ENCODE results near the gene KCNJ1.

KCNJ1 gene

GRCh38 chr11:128837627-128838026 lies 29.5 kb downstream of the KCNJ1 start:
- H3K4me1 ChIP-seq (ENCODE audit: control insufficient read depth in 1 of 2, insufficient read depth in 2 of 2, low read length in 2 of 2), result peaks cover 0 to 4% of the 10 kb centered on the region in 2 donors
- H3K4me3 ChIP-seq (ENCODE audit: low read depth in 1 of 2, low read length in 2 of 2), result no peak overlapping the region
- no peak overlapping the region for H3K27ac ChIP-seq (ENCODE audit: low read depth, low read length)
- H3K9me3 ChIP-seq (ENCODE audit: control insufficient read depth in 1 of 2, low read length in 2 of 2), result no peaks in the 10 kb centered on the region
- H3K27me3 ChIP-seq (ENCODE audit: control insufficient read depth in 1 of 2, insufficient read depth in 2 of 2, low read length in 2 of 2), result no peaks in the 10 kb centered on the region
- no peaks in the 10 kb centered on the region for H3K36me3 ChIP-seq (ENCODE audit: control insufficient read depth in 1 of 2, insufficient read depth in 2 of 2, low read length in 2 of 2)
- no peak overlapping the region for H3K9ac ChIP-seq (ENCODE audit: low read depth in 1 of 2, low read length in 2 of 2)

GRCh38 chr11:128835741-128836430 lies 31.2 kb downstream of the KCNJ1 start:
- H3K27ac ChIP-seq (ENCODE audit: low read depth, low read length), result no peak overlapping the region
- no peaks in the 10 kb centered on the region for H3K27me3 ChIP-seq (ENCODE audit: control insufficient read depth in 1 of 2, insufficient read depth in 2 of 2, low read length in 2 of 2)
- H3K9ac ChIP-seq (ENCODE audit: low read depth in 1 of 2, low read length in 2 of 2), result no peak overlapping the region
- H3K4me1 ChIP-seq (ENCODE audit: control insufficient read depth in 1 of 2, insufficient read depth in 2 of 2, low read length in 2 of 2), result peaks cover 4 to 7% of the 10 kb centered on the region in 2 donors
- no peaks in the 10 kb centered on the region for H3K9me3 ChIP-seq (ENCODE audit: control insufficient read depth in 1 of 2, low read length in 2 of 2)
- H3K4me3 ChIP-seq (ENCODE audit: low read depth in 1 of 2, low read length in 2 of 2), result no peak overlapping the region
- H3K36me3 ChIP-seq (ENCODE audit: control insufficient read depth in 1 of 2, insufficient read depth in 2 of 2, low read length in 2 of 2), result no peaks in the 10 kb centered on the region

- Histone ChIP-seq H3K4me1 (ENCODE audit: control insufficient read depth in 1 of 2, insufficient read depth in 2 of 2, low read length in 2 of 2) (peaks cover 4 to 7% of the 10 kb centered on the region in 2 donors), H3K9ac (ENCODE audit: low read depth in 1 of 2, low read length in 2 of 2) (no peak overlapping the region), H3K27ac (ENCODE audit: low read depth, low read length) (no peak overlapping the region), H3K36me3 (ENCODE audit: control insufficient read depth in 1 of 2, insufficient read depth in 2 of 2, low read length in 2 of 2) (no peaks in the 10 kb centered on the region), H3K9me3 (ENCODE audit: control insufficient read depth in 1 of 2, low read length in 2 of 2) (no peaks in the 10 kb centered on the region), H3K27me3 (ENCODE audit: control insufficient read depth in 1 of 2, insufficient read depth in 2 of 2, low read length in 2 of 2) (no peaks in the 10 kb centered on the region), H3K4me3 (ENCODE audit: low read depth in 1 of 2, low read length in 2 of 2) (no peak overlapping the region)
Observed at GRCh38 chr11:128834157-128834556, 32.9 kb downstream of the KCNJ1 start.

GRCh38 chr11:128832121-128832497 lies 35.0 kb downstream of the KCNJ1 start:
- H3K4me1 ChIP-seq (ENCODE audit: control insufficient read depth in 1 of 2, insufficient read depth in 2 of 2, low read length in 2 of 2), result peaks cover 4 to 7% of the 10 kb centered on the region in 2 donors
- no peak overlapping the region for H3K27ac ChIP-seq (ENCODE audit: low read depth, low read length)
- no peaks in the 10 kb centered on the region for H3K36me3 ChIP-seq (ENCODE audit: control insufficient read depth in 1 of 2, insufficient read depth in 2 of 2, low read length in 2 of 2)
- no peaks in the 10 kb centered on the region for H3K27me3 ChIP-seq (ENCODE audit: control insufficient read depth in 1 of 2, insufficient read depth in 2 of 2, low read length in 2 of 2)
- no peaks in the 10 kb centered on the region for H3K9me3 ChIP-seq (ENCODE audit: control insufficient read depth in 1 of 2, low read length in 2 of 2)
- no peak overlapping the region for H3K9ac ChIP-seq (ENCODE audit: low read depth in 1 of 2, low read length in 2 of 2)
- no peak overlapping the region for H3K4me3 ChIP-seq (ENCODE audit: low read depth in 1 of 2, low read length in 2 of 2)

GRCh38 chr11:128831174-128832120 lies 35.6 kb downstream of the KCNJ1 start:
- Histone ChIP-seq H3K4me3 (ENCODE audit: low read depth in 1 of 2, low read length in 2 of 2) (peak overlapping the region in 1 of 2 donors; percentile 25), H3K9ac (ENCODE audit: low read depth in 1 of 2, low read length in 2 of 2) (peak overlapping the region in 1 of 2 donors; percentile 21), H3K4me1 (ENCODE audit: control insufficient read depth in 1 of 2, insufficient read depth in 2 of 2, low read length in 2 of 2) (peaks cover 4 to 7% of the 10 kb centered on the region in 2 donors), H3K27me3 (ENCODE audit: control insufficient read depth in 1 of 2, insufficient read depth in 2 of 2, low read length in 2 of 2) (no peaks in the 10 kb centered on the region), H3K27ac (ENCODE audit: low read depth, low read length) (no peak overlapping the region), H3K36me3 (ENCODE audit: control insufficient read depth in 1 of 2, insufficient read depth in 2 of 2, low read length in 2 of 2) (no peaks in the 10 kb centered on the region), H3K9me3 (ENCODE audit: control insufficient read depth in 1 of 2, low read length in 2 of 2) (no peaks in the 10 kb centered on the region)

GRCh38 chr11:128830290-128831173 lies 36.6 kb downstream of the KCNJ1 start:
- H3K4me1 ChIP-seq (ENCODE audit: control insufficient read depth in 1 of 2, insufficient read depth in 2 of 2, low read length in 2 of 2), result peaks cover 3 to 7% of the 10 kb centered on the region in 2 donors
- H3K36me3 ChIP-seq (ENCODE audit: control insufficient read depth in 1 of 2, insufficient read depth in 2 of 2, low read length in 2 of 2), result no peaks in the 10 kb centered on the region
- no peak overlapping the region for H3K27ac ChIP-seq (ENCODE audit: low read depth, low read length)
- peak overlapping the region in 1 of 2 donors; percentile 21 for H3K9ac ChIP-seq (ENCODE audit: low read depth in 1 of 2, low read length in 2 of 2)
- peak overlapping the region in 1 of 2 donors; percentile 25 for H3K4me3 ChIP-seq (ENCODE audit: low read depth in 1 of 2, low read length in 2 of 2)
- no peaks in the 10 kb centered on the region for H3K27me3 ChIP-seq (ENCODE audit: control insufficient read depth in 1 of 2, insufficient read depth in 2 of 2, low read length in 2 of 2)
- H3K9me3 ChIP-seq (ENCODE audit: control insufficient read depth in 1 of 2, low read length in 2 of 2), result no peaks in the 10 kb centered on the region

- H3K27ac ChIP-seq (ENCODE audit: low read depth, low read length), result no peak overlapping the region
Observed at GRCh38 chr11:128828350-128828749, 38.7 kb downstream of the KCNJ1 start.

GRCh38 chr11:128827191-128827893 lies 39.8 kb downstream of the KCNJ1 start:
- Histone ChIP-seq H3K9ac (ENCODE audit: low read depth in 1 of 2, low read length in 2 of 2) (no peak overlapping the region), H3K4me1 (ENCODE audit: control insufficient read depth in 1 of 2, insufficient read depth in 2 of 2, low read length in 2 of 2) (peaks cover 0 to 5% of the 10 kb centered on the region in 2 donors), H3K27me3 (ENCODE audit: control insufficient read depth in 1 of 2, insufficient read depth in 2 of 2, low read length in 2 of 2) (no peaks in the 10 kb centered on the region), H3K36me3 (ENCODE audit: control insufficient read depth in 1 of 2, insufficient read depth in 2 of 2, low read length in 2 of 2) (no peaks in the 10 kb centered on the region), H3K4me3 (ENCODE audit: low read depth in 1 of 2, low read length in 2 of 2) (no peak overlapping the region), H3K27ac (ENCODE audit: low read depth, low read length) (no peak overlapping the region), H3K9me3 (ENCODE audit: control insufficient read depth in 1 of 2, low read length in 2 of 2) (no peaks in the 10 kb centered on the region)

More at GRCh38 chr11:128828350-128828749, 38.7 kb downstream of the KCNJ1 start:
- Histone ChIP-seq H3K9me3 (ENCODE audit: control insufficient read depth in 1 of 2, low read length in 2 of 2) (no peaks in the 10 kb centered on the region), H3K9ac (ENCODE audit: low read depth in 1 of 2, low read length in 2 of 2) (no peak overlapping the region), H3K36me3 (ENCODE audit: control insufficient read depth in 1 of 2, insufficient read depth in 2 of 2, low read length in 2 of 2) (no peaks in the 10 kb centered on the region), H3K27me3 (ENCODE audit: control insufficient read depth in 1 of 2, insufficient read depth in 2 of 2, low read length in 2 of 2) (no peaks in the 10 kb centered on the region), H3K4me3 (ENCODE audit: low read depth in 1 of 2, low read length in 2 of 2) (no peak overlapping the region), H3K4me1 (ENCODE audit: control insufficient read depth in 1 of 2, insufficient read depth in 2 of 2, low read length in 2 of 2) (peaks cover 0 to 7% of the 10 kb centered on the region in 2 donors)

- Histone ChIP-seq H3K27ac (ENCODE audit: low read depth, low read length) (no peak overlapping the region), H3K4me3 (ENCODE audit: low read depth in 1 of 2, low read length in 2 of 2) (no peak overlapping the region), H3K27me3 (ENCODE audit: control insufficient read depth in 1 of 2, insufficient read depth in 2 of 2, low read length in 2 of 2) (no peaks in the 10 kb centered on the region), H3K9ac (ENCODE audit: low read depth in 1 of 2, low read length in 2 of 2) (no peak overlapping the region), H3K9me3 (ENCODE audit: control insufficient read depth in 1 of 2, low read length in 2 of 2) (no peaks in the 10 kb centered on the region), H3K4me1 (ENCODE audit: control insufficient read depth in 1 of 2, insufficient read depth in 2 of 2, low read length in 2 of 2) (no peaks in the 10 kb centered on the region), H3K36me3 (ENCODE audit: control insufficient read depth in 1 of 2, insufficient read depth in 2 of 2, low read length in 2 of 2) (no peaks in the 10 kb centered on the region)
Observed at GRCh38 chr11:128825050-128825784, 41.9 kb downstream of the KCNJ1 start.
